Urothelium cell line (cell line): ENCODE data around the gene PPP1R12B.
A peak's percentile ranks its signal among the peaks of the same experiment; 100 is the strongest.

Source experiments
- DNase-seq: peaks from one replicate; pipeline ENCODE4 v3.0.0; 2011; ENCODE audit warnings: low spot score, mixed read lengths
- FAIRE-seq: peaks from 2 replicates; lab custom pipeline; 2011; peaks lifted over from hg19 to GRCh38; lab: Jason Lieb, UNC

Gene PPP1R12B, protein sequence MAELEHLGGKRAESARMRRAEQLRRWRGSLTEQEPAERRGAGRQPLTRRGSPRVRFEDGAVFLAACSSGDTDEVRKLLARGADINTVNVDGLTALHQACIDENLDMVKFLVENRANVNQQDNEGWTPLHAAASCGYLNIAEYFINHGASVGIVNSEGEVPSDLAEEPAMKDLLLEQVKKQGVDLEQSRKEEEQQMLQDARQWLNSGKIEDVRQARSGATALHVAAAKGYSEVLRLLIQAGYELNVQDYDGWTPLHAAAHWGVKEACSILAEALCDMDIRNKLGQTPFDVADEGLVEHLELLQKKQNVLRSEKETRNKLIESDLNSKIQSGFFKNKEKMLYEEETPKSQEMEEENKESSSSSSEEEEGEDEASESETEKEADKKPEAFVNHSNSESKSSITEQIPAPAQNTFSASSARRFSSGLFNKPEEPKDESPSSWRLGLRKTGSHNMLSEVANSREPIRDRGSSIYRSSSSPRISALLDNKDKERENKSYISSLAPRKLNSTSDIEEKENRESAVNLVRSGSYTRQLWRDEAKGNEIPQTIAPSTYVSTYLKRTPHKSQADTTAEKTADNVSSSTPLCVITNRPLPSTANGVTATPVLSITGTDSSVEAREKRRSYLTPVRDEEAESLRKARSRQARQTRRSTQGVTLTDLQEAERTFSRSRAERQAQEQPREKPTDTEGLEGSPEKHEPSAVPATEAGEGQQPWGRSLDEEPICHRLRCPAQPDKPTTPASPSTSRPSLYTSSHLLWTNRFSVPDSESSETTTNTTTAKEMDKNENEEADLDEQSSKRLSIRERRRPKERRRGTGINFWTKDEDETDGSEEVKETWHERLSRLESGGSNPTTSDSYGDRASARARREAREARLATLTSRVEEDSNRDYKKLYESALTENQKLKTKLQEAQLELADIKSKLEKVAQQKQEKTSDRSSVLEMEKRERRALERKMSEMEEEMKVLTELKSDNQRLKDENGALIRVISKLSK

GRCh38 chr1:202348509-202349205, at the start of gene PPP1R12B:
Gene PPP1R12B, plus strand, starts transcription at chr1:202348699. Its CDS starts 153 bp downstream, at chr1:202348852.
- DNase-seq: peak; percentile 95
- no peak for FAIRE-seq

DNA sequence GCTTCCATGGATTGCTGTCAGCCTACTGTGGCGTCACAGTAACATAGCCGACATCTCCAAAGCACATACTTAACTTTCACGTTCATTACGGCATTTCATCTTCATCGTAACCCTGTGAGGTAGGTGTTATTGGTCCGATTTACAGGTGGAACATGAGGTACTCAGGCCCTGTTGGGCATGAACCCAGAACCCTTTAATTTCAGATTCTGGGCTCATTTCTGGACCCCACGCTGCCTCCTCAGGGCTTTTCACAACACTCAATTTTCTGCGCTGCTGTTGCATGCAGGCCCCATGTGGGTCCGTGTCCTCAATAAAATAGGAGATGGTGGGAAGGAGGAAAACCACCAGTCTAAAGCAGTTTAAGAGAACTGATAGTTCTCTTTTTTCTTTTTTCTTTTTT, 46.3 kb upstream of the PPP1R12B start:
- no peak for DNase-seq
- FAIRE-seq: no peak

- DNase-seq (no peak), FAIRE-seq (no peak)
These were observed 44.1 kb upstream of the PPP1R12B start for GRCh38 chr1:202304375-202304774.

- FAIRE-seq (no peak), DNase-seq (no peak)
These were observed 43.3 kb upstream of the PPP1R12B start for GRCh38 chr1:202305168-202305567.

- no peak for FAIRE-seq
These were observed 41.8 kb upstream of the PPP1R12B start for GRCh38 chr1:202306535-202307345.

DNA sequence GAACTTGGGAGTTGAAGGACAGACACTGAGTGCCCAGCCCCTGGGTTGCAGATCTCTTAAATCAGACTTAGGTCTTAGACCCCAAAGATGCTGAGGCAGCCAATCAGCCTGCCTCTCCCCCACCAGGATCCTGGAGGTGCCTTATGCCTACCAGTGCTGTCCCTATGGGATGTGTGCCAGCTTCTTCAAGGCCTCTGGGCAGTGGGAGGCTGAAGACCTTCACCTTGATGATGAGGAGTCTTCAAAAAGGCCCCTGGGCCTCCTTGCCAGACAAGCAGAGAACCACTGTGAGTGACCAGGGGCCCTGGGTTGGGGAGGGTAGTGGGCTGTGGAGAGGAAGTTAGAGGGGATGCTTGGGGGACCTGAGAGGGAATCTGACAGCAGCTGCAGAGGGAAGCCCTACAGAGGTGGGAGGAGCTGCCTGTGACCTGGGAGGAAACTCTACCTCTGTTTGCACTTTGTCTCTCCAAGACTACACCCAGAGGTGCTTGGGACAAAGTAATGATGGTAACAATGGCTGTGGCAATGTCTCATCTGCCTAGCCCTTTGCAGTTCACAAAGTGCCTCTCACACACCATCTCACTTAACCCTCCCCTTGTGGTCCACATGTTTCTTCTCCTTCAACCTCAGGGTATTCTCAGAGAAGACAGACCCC, 38.3 kb upstream of the PPP1R12B start:
- FAIRE-seq: no peak
- no peak for DNase-seq

More at GRCh38 chr1:202306535-202307345, 41.8 kb upstream of the PPP1R12B start:
- DNase-seq: no peak

- DNase-seq (no peak), FAIRE-seq (no peak)
These were observed 37.8 kb upstream of the PPP1R12B start for GRCh38 chr1:202310746-202311145.

DNA sequence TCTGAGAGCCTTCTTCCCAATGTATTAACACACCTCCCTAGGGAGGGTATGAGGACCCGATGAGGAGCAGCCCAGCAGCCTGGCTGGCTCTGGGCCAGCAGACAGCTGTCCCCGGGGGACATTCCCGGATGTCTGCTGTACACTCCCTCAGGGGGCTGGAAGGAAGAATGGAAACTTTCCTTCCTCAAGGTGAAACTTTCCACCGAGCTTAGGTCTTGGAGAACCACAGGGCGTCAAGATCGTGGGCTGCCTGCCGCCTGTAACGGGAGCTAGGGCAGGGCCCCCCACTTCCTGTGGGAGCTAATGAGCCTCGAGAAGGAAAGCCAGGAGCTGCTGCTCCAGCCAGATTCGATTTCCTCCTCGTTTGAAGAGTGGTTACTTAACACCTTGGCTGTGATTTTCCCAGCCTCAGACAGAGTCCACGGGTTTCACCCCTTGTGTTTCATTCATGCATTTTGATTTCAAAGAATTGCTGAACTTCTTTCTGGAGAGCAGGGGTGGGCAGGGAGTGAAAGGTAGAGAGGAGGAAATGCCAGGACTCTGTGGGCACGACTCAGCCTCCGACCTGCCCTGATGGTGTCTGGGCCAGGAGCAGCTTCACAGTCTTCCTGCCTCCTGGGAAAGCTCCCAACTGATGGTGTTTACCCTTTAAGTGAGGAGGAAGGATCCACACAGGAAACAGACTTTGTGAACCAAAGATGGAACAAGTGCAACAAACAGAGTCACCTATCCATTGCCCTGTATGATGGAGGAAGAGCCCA, 36.4 kb upstream of the PPP1R12B start:
- DNase-seq (peak; percentile 41), FAIRE-seq (no peak)

- peak; percentile 83 for DNase-seq
- FAIRE-seq: no peak
These were observed 32.8 kb upstream of the PPP1R12B start for GRCh38 chr1:202315576-202316168.

DNA sequence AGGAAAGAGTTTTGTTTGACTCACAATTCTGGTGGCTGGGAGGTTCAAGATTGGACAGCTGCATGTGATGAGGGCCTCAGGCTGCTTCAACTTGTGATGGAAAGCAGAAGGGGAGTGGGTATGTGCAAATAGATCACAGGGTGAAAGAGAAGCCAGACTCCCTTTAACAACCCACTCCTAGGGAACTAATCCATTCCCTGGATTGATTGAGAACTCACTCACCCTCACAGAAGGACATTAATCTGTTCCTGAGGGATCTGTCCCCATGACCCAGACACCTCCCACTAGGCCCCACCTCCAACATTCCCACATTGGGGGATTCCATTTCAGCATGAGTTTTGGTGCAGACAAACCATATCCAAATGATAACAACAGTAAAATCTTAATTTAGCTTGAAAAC, 32.3 kb upstream of the PPP1R12B start:
- DNase-seq: no peak
- FAIRE-seq: no peak

- DNase-seq (no peak), FAIRE-seq (no peak)
These were observed 30.3 kb upstream of the PPP1R12B start for GRCh38 chr1:202317941-202318925.

DNA sequence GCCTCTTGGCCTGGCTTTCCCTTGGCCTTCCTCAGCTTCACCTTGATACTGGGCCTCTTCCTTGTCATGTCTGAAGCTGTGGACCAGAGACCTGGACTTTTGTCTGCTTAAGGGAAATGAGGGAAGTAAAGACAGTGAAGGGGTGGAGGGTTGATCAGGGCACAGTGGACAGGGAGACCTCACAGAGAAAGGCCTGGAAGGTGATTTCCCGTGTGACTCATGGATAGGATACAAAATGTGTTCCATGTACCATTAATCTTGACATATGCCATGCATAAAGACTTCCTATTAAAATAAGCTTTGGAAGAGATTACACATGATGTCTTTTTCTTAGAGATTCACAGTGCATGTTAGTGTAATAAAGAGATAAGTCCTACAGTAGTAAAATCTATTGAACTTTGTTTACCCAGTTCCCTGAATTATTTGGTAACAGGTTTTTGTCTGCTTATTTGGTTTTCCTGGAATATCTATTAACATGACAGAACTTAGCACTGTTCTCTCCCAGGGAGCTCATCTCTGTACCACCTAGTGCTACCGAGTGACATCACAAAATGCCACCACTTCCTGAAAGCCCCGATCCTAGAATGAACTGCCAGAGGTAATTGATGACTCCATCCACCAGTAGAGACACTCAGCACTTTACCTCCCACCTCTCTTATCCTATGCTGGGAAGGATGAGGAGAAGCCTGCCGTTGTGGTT, 29.0 kb upstream of the PPP1R12B start:
- DNase-seq (no peak), FAIRE-seq (no peak)

- FAIRE-seq: no peak
- DNase-seq: no peak
These were observed 28.5 kb upstream of the PPP1R12B start for GRCh38 chr1:202320081-202320405.

DNA sequence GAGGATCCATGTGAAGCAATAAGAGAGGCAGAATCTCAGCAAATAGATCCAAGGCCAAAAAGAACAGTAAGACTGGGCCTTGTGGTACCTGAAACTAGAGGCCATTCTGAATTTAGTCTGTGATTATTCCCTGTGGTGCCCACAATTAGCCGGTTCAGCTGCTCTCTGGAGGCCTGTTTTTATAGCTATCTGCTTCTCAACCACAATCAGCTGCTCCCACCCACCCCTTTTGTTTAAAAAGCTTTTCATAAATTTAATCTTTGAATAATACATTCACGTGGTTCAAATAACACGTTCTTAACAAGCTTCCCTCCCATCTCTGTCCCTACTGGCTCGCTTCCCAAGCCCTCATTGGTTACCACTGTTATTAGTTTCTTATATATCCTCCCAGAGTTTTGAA, 24.8 kb upstream of the PPP1R12B start:
- FAIRE-seq (no peak), DNase-seq (no peak)

DNA sequence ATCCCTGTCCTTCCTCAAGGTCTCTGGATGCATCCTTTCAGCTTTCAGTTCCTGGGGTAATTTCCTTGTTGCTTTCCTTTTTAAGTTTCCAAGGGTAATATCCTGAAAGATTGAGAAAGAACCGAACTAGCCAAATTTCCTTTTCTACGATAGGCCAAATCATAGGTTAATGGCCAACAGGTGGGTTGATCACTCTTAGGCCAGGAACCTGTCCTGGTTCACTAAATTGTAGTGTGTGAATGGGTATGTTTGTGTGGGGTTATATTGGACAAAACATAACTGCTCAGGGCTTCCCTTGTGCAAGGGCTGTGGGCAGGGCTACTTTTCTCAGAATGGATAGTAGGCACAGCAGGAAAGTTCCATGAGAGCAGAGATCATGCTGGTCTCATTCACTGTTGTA, 23.9 kb upstream of the PPP1R12B start:
- FAIRE-seq (no peak), DNase-seq (no peak)

- no peak for FAIRE-seq
- no peak for DNase-seq
These were observed 18.6 kb upstream of the PPP1R12B start for GRCh38 chr1:202329891-202330290.

GRCh38 chr1:202333861-202334260, 14.6 kb upstream of the PPP1R12B start:
- no peak for DNase-seq
- FAIRE-seq: no peak
